HG03342 (cell line): Measurements from ENCODE around the gene POLRMT.
"Not testable (repeated sequence)": the region's sequence is repeated elsewhere in the genome, so short reads cannot be mapped to it uniquely, and the experiment has no call there.

ENCODE experiments used
- ATAC-seq: cut with Tn5 transposase; IDR thresholded peaks from one replicate; pipeline ENCODE4 v1.9.1; 2021; ENCODE audit warnings: mild to moderate bottlenecking, moderate library complexity; ENCODE audit not compliant: unreplicated experiment

Gene POLRMT

GRCh38 chr19:595326-596262 is 37.7 kb downstream of the POLRMT start:
- no peak for ATAC-seq

- no peak for ATAC-seq
Observed at GRCh38 chr19:594265-594870, 39.0 kb downstream of the POLRMT start.

GRCh38 chr19:593505-593904 is 39.8 kb downstream of the POLRMT start:
- no peak for ATAC-seq

GRCh38 chr19:593055-593454 is 40.3 kb downstream of the POLRMT start:
- ATAC-seq: no peak

- no peak for ATAC-seq
Observed at GRCh38 chr19:592101-592500, 41.2 kb downstream of the POLRMT start.

- ATAC-seq: no peak
Observed at GRCh38 chr19:591099-591958, 42.0 kb downstream of the POLRMT start.

- ATAC-seq: no peak
Observed at GRCh38 chr19:590750-591098, 42.6 kb downstream of the POLRMT start.

GRCh38 chr19:590396-590745 is 43.0 kb downstream of the POLRMT start:
- no peak for ATAC-seq

GRCh38 chr19:589693-590395 is 43.5 kb downstream of the POLRMT start, which contains the start of gene HCN2:
HCN2 (plus strand) TSS chr19:589881; CDS start chr19:589946, 65 bp downstream.
- ATAC-seq: no peak

GRCh38 chr19:588741-589692 is 44.3 kb downstream of the POLRMT start:
- no peak for ATAC-seq

GRCh38 chr19:588093-588740 is 45.1 kb downstream of the POLRMT start:
- ATAC-seq: no peak

- ATAC-seq: no peak
Observed at GRCh38 chr19:585551-586110, 47.7 kb downstream of the POLRMT start.

- not testable (repeated sequence) for ATAC-seq
Observed at GRCh38 chr19:585146-585545, 48.2 kb downstream of the POLRMT start.

- ATAC-seq: no peak
Observed at GRCh38 chr19:584240-585001, 48.9 kb downstream of the POLRMT start.

GRCh38 chr19:583968-584239 is 49.4 kb downstream of the POLRMT start:
- ATAC-seq: no peak

- ATAC-seq: no peak
Observed at GRCh38 chr19:583198-583967, 50.0 kb downstream of the POLRMT start.

- no peak for ATAC-seq
Observed at GRCh38 chr19:582497-583197, 50.7 kb downstream of the POLRMT start.
